GM21723 (cell line): ENCODE measurements around the gene IL9R.
"Not testable (repeated sequence)": the region's sequence is repeated elsewhere in the genome, so short reads cannot be mapped to it uniquely, and the experiment has no call there.

Experiments used
- ATAC-seq: cut with Tn5 transposase; IDR thresholded peaks from one replicate; pipeline ENCODE4 v1.9.1; 2021; ENCODE audit warnings: mild to moderate bottlenecking, moderate library complexity; ENCODE audit not compliant: unreplicated experiment

Gene IL9R

GRCh38 chrX:155997436-155997835, at the start of gene IL9R:
Gene IL9R, plus strand, starts transcription at chrX:155997696. Its CDS starts 64 bp downstream, at chrX:155997760.
- peak; percentile 82 for ATAC-seq

GRCh38 chrX:155949098-155949497, 48.4 kb upstream of the IL9R start:
- no peak for ATAC-seq

GRCh38 chrX:155951237-155951789, 46.2 kb upstream of the IL9R start:
- no peak for ATAC-seq

- ATAC-seq = no peak
These were observed 44.4 kb upstream of the IL9R start for GRCh38 chrX:155953055-155953454.

GRCh38 chrX:155954793-155955192, 42.7 kb upstream of the IL9R start:
- no peak for ATAC-seq

- ATAC-seq = no peak
These were observed 41.4 kb upstream of the IL9R start for GRCh38 chrX:155956099-155956498.

GRCh38 chrX:155956649-155957048, 40.8 kb upstream of the IL9R start:
- ATAC-seq = no peak

- no peak for ATAC-seq
These were observed 39.7 kb upstream of the IL9R start for GRCh38 chrX:155957843-155958242.

- no peak for ATAC-seq
These were observed 38.4 kb upstream of the IL9R start for GRCh38 chrX:155959018-155959587.

GRCh38 chrX:155962906-155963305, 34.6 kb upstream of the IL9R start:
- no peak for ATAC-seq

GRCh38 chrX:155966876-155967275, 30.6 kb upstream of the IL9R start:
- peak; percentile 56 for ATAC-seq

- no peak for ATAC-seq
These were observed 29.7 kb upstream of the IL9R start for GRCh38 chrX:155967653-155968325.

GRCh38 chrX:155968326-155968661, 29.2 kb upstream of the IL9R start:
- no peak for ATAC-seq

- ATAC-seq = no peak
These were observed 28.7 kb upstream of the IL9R start for GRCh38 chrX:155968791-155969190.

- ATAC-seq = not testable (repeated sequence)
These were observed 25.8 kb upstream of the IL9R start for GRCh38 chrX:155971658-155972057.

- ATAC-seq = not testable (repeated sequence)
These were observed 25.3 kb upstream of the IL9R start for GRCh38 chrX:155972241-155972640.

GRCh38 chrX:155983326-155983725, 14.2 kb upstream of the IL9R start:
- ATAC-seq = no peak

GRCh38 chrX:155985208-155985607, 12.3 kb upstream of the IL9R start:
- no peak for ATAC-seq

GRCh38 chrX:155986995-155987394, 10.5 kb upstream of the IL9R start:
- not testable (repeated sequence) for ATAC-seq

- no peak for ATAC-seq
These were observed 8.6 kb upstream of the IL9R start for GRCh38 chrX:155988859-155989258.

- no peak for ATAC-seq
These were observed 4.1 kb upstream of the IL9R start for GRCh38 chrX:155993421-155993820.

- no peak for ATAC-seq
These were observed 2.1 kb upstream of the IL9R start for GRCh38 chrX:155995321-155995875.
